Panc1 (cell line): ENCODE results near the gene SH3PXD2A.

Experiments
- CTCF ChIP-seq: fragments of 450-650 bp; IDR thresholded peaks from 2 replicates; pipeline ENCODE4 v1.5.1; 2017; ENCODE audit warnings: mild to moderate bottlenecking
- POLR2AphosphoS5 ChIP-seq: IDR thresholded peaks from 2 replicates; pipeline ENCODE4 v1.6.1; 2012; ENCODE audit warnings: mild to moderate bottlenecking, low read depth, low read length, moderate library complexity
- REST ChIP-seq, 2 experiments: IDR thresholded peaks; 2 replicates each; pipeline ENCODE4 v1.6.1; 2011 to 2012; ENCODE audit warnings: low read depth in 2 of 2, control low read depth in 1 of 2, low read length in 1 of 2, mild to moderate bottlenecking in 1 of 2, moderate library complexity in 1 of 2; ENCODE audit not compliant: insufficient read depth in 1 of 2
- TCF7L2 ChIP-seq: IDR thresholded peaks from 2 replicates; pipeline ENCODE4 v1.6.1; 2011; ENCODE audit warnings: mild to moderate bottlenecking, low read depth, low read length, inconsistent platforms

- no peak for TF ChIP-seq CTCF
- no peak for TF ChIP-seq REST (IDR thresholded peaks at IDR 0.05; ENCODE audit: insufficient read depth in 1 of 2, low read depth in 2 of 2, low read length in 1 of 2)
- no peak for TF ChIP-seq POLR2AphosphoS5
- TF ChIP-seq TCF7L2: no peak
Observed at GRCh38 chr10:103855852-103856796, 748 bp upstream of the SH3PXD2A start.
